ENCODE measurements around the gene ATP8A2.

DNA sequence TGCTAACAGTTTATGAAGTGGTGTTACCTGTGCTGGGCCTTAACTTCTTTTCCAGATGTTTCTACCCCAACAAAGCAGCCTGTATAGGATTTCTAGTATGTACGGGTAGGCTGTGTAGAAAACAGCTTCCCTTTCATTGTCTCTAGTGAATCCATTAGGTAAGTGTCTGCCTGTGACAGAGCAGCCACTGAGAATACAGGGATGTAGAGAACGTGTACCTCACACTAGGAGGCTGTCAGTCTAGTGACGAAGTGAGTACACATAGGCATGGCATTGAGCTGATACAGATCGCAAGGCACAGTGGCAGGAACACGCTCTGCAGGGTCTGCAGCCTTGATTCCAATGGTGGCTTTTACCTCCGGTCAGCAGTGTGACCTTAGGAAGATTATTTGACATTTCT lies 562.4 kb downstream of the ATP8A2 start:
- TF ChIP-seq, protein P1, sequence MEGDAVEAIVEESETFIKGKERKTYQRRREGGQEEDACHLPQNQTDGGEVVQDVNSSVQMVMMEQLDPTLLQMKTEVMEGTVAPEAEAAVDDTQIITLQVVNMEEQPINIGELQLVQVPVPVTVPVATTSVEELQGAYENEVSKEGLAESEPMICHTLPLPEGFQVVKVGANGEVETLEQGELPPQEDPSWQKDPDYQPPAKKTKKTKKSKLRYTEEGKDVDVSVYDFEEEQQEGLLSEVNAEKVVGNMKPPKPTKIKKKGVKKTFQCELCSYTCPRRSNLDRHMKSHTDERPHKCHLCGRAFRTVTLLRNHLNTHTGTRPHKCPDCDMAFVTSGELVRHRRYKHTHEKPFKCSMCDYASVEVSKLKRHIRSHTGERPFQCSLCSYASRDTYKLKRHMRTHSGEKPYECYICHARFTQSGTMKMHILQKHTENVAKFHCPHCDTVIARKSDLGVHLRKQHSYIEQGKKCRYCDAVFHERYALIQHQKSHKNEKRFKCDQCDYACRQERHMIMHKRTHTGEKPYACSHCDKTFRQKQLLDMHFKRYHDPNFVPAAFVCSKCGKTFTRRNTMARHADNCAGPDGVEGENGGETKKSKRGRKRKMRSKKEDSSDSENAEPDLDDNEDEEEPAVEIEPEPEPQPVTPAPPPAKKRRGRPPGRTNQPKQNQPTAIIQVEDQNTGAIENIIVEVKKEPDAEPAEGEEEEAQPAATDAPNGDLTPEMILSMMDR (IDR thresholded peaks at IDR 0.05; ENCODE audit: insufficient read depth, low read depth, low read length), result no peak
- no peak for TF ChIP-seq EZH2 (IDR thresholded peaks at IDR 0.05; ENCODE audit: insufficient read depth, low read length)

Data from astrocyte (in vitro differentiated cells and primary cell).